Measurements from ENCODE around the gene TAF1A. TPM values are rescaled to one million over a fixed set of nuclear protein-coding genes. Genes with fewer than 3 reads are reported as not detected.

The TAF1A gene
- total and polyA plus RNA-seq, 2 donors (not counting 1 experiment from before 2014, with no cell fraction given) = 7.2 to 15.2 TPM

DNA sequence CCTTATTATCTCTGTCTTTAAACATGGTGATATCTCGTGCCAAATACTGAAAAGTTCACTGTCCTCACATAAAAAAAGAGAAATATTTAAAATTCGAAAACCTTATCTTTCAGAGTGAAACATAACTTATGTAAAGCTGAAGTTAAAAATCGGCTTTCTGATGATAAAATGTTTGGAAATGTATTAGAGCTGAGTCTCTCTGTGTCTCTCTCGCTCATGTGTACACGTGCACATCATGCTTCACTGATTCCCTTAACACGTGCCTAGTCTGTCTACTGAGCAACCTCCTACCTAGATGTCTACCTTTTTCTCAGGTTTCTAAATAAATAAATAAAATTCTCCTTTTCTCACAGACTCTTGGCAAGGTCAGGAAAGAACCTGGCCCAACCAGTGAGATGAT, 58.9 kb downstream of the TAF1A start:
- H3K9ac ChIP-seq (ENCODE audit: insufficient read depth, low read length) = no peak overlapping the region
- H3K4me3 ChIP-seq (replicated peaks in 1 of 4; ENCODE audit: control extremely low read depth in 1 of 4, insufficient read depth in 1 of 4, low read depth in 3 of 4, low read length in 4 of 4) = no peak overlapping the region
- no peaks in the 10 kb centered on the region for H3K4me1 ChIP-seq (ENCODE audit: control insufficient read depth, extremely low read depth, insufficient read depth, low read length)
- H3K27me3 ChIP-seq (ENCODE audit: control insufficient read depth, insufficient read depth, low read length) = peaks cover 3% of the 10 kb centered on the region
- no peaks in the 10 kb centered on the region for H4K20me1 ChIP-seq (ENCODE audit: control insufficient read depth, extremely low read depth, insufficient read depth, low read length)
- no peak for TF ChIP-seq EZH2 (IDR thresholded peaks at IDR 0.05; ENCODE audit: low read length, missing control alignments)
- no peak for TF ChIP-seq CTCF (conservative IDR thresholded peaks at IDR 0.05 in 1 of 2, IDR thresholded peaks at IDR 0.05 in 1 of 2; ENCODE audit: low read depth in 1 of 2, low read length in 2 of 2)
- no peak overlapping the region for H3K27ac ChIP-seq (ENCODE audit: insufficient read depth, low read length)
- no peaks in the 10 kb centered on the region for H3K79me2 ChIP-seq (ENCODE audit: control insufficient read depth, insufficient read depth, low read length)
- H3K4me2 ChIP-seq (ENCODE audit: extremely low read depth, insufficient read depth, low read length) = no peak overlapping the region
- no peaks in the 10 kb centered on the region for H3K36me3 ChIP-seq (ENCODE audit: control insufficient read depth, insufficient read depth, low read length)
- DNase-seq (ENCODE audit: low read depth in 2 of 2) = no peak
- H3K9me3 ChIP-seq (ENCODE audit: control insufficient read depth, insufficient read depth, low read depth, low read length) = no peaks in the 10 kb centered on the region
- H2AFZ ChIP-seq (ENCODE audit: low read length) = no peak overlapping the region

DNA sequence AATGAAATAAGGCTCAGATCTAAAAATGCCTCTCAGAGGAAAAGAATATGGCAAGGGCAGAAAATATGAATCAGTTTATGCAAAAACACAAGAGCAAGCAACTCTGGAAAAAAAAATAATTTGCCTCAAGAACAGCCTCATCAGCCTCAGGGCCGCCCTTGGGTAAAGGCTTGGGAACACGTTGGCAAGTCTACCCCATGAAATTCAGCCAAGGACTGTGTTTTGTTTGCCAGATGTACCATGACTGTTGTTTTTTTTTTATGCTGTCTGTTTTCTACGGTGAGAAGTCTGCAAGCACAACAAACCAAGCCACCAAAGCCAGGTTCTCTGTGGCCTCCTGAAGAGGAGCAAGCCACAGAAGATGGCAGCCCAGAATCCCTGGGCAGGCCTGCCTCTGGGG, 59.8 kb downstream of the TAF1A start:
- H3K4me1 ChIP-seq (ENCODE audit: control insufficient read depth, extremely low read depth, insufficient read depth, low read length) = no peaks in the 10 kb centered on the region
- no peak overlapping the region for H2AFZ ChIP-seq (ENCODE audit: low read length)
- H3K9ac ChIP-seq (ENCODE audit: insufficient read depth, low read length) = no peak overlapping the region
- no peaks in the 10 kb centered on the region for H3K79me2 ChIP-seq (ENCODE audit: control insufficient read depth, insufficient read depth, low read length)
- no peak for DNase-seq (ENCODE audit: low read depth in 2 of 2)
- TF ChIP-seq EZH2 (IDR thresholded peaks at IDR 0.05; ENCODE audit: low read length, missing control alignments) (no peak), CTCF (conservative IDR thresholded peaks at IDR 0.05 in 1 of 2, IDR thresholded peaks at IDR 0.05 in 1 of 2; ENCODE audit: low read depth in 1 of 2, low read length in 2 of 2) (no peak)
- no peak overlapping the region for H3K4me2 ChIP-seq (ENCODE audit: extremely low read depth, insufficient read depth, low read length)
- H4K20me1 ChIP-seq (ENCODE audit: control insufficient read depth, extremely low read depth, insufficient read depth, low read length) = no peaks in the 10 kb centered on the region
- no peaks in the 10 kb centered on the region for H3K9me3 ChIP-seq (ENCODE audit: control insufficient read depth, insufficient read depth, low read depth, low read length)
- H3K4me3 ChIP-seq (replicated peaks in 1 of 4; ENCODE audit: control extremely low read depth in 1 of 4, insufficient read depth in 1 of 4, low read depth in 3 of 4, low read length in 4 of 4) = no peak overlapping the region
- H3K27me3 ChIP-seq (ENCODE audit: control insufficient read depth, insufficient read depth, low read length) = peaks cover 3% of the 10 kb centered on the region
- H3K36me3 ChIP-seq (ENCODE audit: control insufficient read depth, insufficient read depth, low read length) = no peaks in the 10 kb centered on the region
- H3K27ac ChIP-seq (ENCODE audit: insufficient read depth, low read length) = no peak overlapping the region

DNA sequence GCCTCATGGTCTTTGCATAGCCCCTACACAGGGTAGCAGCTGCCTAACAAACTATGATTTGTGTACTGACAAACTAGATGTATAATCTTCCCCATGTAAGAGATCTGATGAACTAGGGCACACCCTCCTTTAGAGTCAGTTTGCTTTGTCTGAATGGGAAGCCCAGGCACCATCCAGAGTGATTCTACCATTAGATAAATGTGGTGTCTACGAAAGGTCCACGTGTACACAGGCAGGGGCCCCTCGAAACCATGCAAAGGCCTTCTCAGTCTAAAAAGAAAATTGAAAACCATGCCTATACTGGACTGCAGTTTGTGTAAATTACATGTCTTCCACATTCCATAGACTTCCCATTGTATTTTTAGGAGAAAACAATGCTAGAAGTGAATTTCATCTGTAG, 60.6 kb downstream of the TAF1A start:
- H2AFZ ChIP-seq (ENCODE audit: low read length) = no peak overlapping the region
- H3K4me3 ChIP-seq (replicated peaks in 1 of 4; ENCODE audit: control extremely low read depth in 1 of 4, insufficient read depth in 1 of 4, low read depth in 3 of 4, low read length in 4 of 4) = no peak overlapping the region
- no peaks in the 10 kb centered on the region for H3K79me2 ChIP-seq (ENCODE audit: control insufficient read depth, insufficient read depth, low read length)
- DNase-seq (ENCODE audit: low read depth in 2 of 2) = no peak
- TF ChIP-seq CTCF (conservative IDR thresholded peaks at IDR 0.05 in 1 of 2, IDR thresholded peaks at IDR 0.05 in 1 of 2; ENCODE audit: low read depth in 1 of 2, low read length in 2 of 2) = no peak
- TF ChIP-seq EZH2 (IDR thresholded peaks at IDR 0.05; ENCODE audit: low read length, missing control alignments) = no peak
- H4K20me1 ChIP-seq (ENCODE audit: control insufficient read depth, extremely low read depth, insufficient read depth, low read length) = no peaks in the 10 kb centered on the region
- H3K27me3 ChIP-seq (ENCODE audit: control insufficient read depth, insufficient read depth, low read length) = peaks cover 3% of the 10 kb centered on the region
- H3K9ac ChIP-seq (ENCODE audit: insufficient read depth, low read length) = no peak overlapping the region
- H3K4me2 ChIP-seq (ENCODE audit: extremely low read depth, insufficient read depth, low read length) = no peak overlapping the region
- H3K4me1 ChIP-seq (ENCODE audit: control insufficient read depth, extremely low read depth, insufficient read depth, low read length) = no peaks in the 10 kb centered on the region
- no peaks in the 10 kb centered on the region for H3K9me3 ChIP-seq (ENCODE audit: control insufficient read depth, insufficient read depth, low read depth, low read length)
- H3K27ac ChIP-seq (ENCODE audit: insufficient read depth, low read length) = no peak overlapping the region
- no peaks in the 10 kb centered on the region for H3K36me3 ChIP-seq (ENCODE audit: control insufficient read depth, insufficient read depth, low read length)
